ENCODE results near the gene PTPRG. TPM values are rescaled to one million over a fixed set of nuclear protein-coding genes. Genes with fewer than 3 reads are reported as not detected.

Gene PTPRG
- total RNA-seq, 1 experiment from 2014 or later, result 32.1 TPM

DNA sequence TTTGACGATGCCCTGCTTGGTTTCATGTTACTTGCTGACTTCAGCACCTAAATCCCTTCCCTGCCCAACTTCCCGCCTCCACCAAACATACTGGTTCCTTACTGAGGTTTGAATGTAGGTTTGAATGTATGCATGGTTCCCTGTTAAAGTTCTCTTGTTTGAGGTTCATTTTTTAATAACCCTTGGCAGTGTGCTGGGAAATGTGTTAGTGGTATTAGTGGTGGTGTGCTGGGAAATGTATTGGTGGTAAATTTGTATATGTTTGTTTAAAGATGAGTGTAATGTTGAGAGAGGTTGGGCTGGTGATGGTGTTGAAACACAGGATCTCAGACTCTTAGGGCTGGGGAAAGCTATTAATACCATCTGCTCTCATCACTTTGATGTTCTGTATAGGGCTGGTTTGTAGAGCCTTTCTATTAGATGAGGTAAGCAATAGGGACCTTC lies 392.7 kb downstream of the PTPRG start:
- TF ChIP-seq CBX3 (IDR thresholded peaks at IDR 0.05; ENCODE audit: low read depth) (no peak), RAD21 (IDR thresholded peaks at IDR 0.05; ENCODE audit: low read depth) (no peak), SP1 (IDR thresholded peaks at IDR 0.05; ENCODE audit: low read depth) (no peak), JUND (IDR thresholded peaks at IDR 0.05) (no peak), EZH2 (IDR thresholded peaks at IDR 0.05) (no peak), POLR2A (IDR thresholded peaks at IDR 0.05; ENCODE audit: borderline replicate concordance, extremely low read depth, insufficient read depth, insufficient read length) (no peak)
- TF ChIP-seq, protein P1, sequence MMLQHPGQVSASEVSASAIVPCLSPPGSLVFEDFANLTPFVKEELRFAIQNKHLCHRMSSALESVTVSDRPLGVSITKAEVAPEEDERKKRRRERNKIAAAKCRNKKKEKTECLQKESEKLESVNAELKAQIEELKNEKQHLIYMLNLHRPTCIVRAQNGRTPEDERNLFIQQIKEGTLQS (IDR thresholded peaks at IDR 0.05), result no peak
- TF ChIP-seq, protein P2, sequence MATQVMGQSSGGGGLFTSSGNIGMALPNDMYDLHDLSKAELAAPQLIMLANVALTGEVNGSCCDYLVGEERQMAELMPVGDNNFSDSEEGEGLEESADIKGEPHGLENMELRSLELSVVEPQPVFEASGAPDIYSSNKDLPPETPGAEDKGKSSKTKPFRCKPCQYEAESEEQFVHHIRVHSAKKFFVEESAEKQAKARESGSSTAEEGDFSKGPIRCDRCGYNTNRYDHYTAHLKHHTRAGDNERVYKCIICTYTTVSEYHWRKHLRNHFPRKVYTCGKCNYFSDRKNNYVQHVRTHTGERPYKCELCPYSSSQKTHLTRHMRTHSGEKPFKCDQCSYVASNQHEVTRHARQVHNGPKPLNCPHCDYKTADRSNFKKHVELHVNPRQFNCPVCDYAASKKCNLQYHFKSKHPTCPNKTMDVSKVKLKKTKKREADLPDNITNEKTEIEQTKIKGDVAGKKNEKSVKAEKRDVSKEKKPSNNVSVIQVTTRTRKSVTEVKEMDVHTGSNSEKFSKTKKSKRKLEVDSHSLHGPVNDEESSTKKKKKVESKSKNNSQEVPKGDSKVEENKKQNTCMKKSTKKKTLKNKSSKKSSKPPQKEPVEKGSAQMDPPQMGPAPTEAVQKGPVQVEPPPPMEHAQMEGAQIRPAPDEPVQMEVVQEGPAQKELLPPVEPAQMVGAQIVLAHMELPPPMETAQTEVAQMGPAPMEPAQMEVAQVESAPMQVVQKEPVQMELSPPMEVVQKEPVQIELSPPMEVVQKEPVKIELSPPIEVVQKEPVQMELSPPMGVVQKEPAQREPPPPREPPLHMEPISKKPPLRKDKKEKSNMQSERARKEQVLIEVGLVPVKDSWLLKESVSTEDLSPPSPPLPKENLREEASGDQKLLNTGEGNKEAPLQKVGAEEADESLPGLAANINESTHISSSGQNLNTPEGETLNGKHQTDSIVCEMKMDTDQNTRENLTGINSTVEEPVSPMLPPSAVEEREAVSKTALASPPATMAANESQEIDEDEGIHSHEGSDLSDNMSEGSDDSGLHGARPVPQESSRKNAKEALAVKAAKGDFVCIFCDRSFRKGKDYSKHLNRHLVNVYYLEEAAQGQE (IDR thresholded peaks at IDR 0.05; ENCODE audit: low read depth), result no peak
- Histone ChIP-seq H3K4me2 (ENCODE audit: low read length) (no peak overlapping the region), H3K4me3 (replicated peaks in 1 of 2; ENCODE audit: low read depth in 1 of 2, low read length in 2 of 2) (no peak overlapping the region), H4K20me1 (ENCODE audit: insufficient read depth) (no peaks in the 10 kb centered on the region), H3K79me2 (ENCODE audit: insufficient read depth, low read length) (no peaks in the 10 kb centered on the region; the same call in 1 of the 2 replicates), H3K9ac (ENCODE audit: low read length) (no peak overlapping the region), H2AFZ (ENCODE audit: low read depth, low read length, poor library complexity, severe bottlenecking) (no peak overlapping the region), H3K9me2 (ENCODE audit: insufficient read depth) (no peaks in the 10 kb centered on the region), H3K27me3 (ENCODE audit: insufficient read depth, low read length) (no peaks in the 10 kb centered on the region), H3K4me1 (ENCODE audit: control insufficient read depth in 1 of 2, insufficient read depth in 2 of 2, low read length in 2 of 2) (no peaks in the 10 kb centered on the region), H3K36me3 (ENCODE audit: control insufficient read depth in 1 of 2, insufficient read depth in 2 of 2, low read length in 2 of 2) (no peaks in the 10 kb centered on the region), H3K27ac (ENCODE audit: low read depth, low read length) (no peak overlapping the region), H3K9me3 (ENCODE audit: control insufficient read depth in 1 of 2, insufficient read depth in 1 of 2, low read depth in 1 of 2, low read length in 2 of 2) (no peaks in the 10 kb centered on the region)
- POLR2A ChIA-PET, result no interaction called here
- intact Hi-C loops (cut with micrococcal nuclease), result no loop called here
- RAD21 ChIA-PET (ENCODE audit: low non-redundant PET in 1 of 2, low total read pairs in 2 of 2, uncharacterized antibody in 2 of 2, unreplicated experiment in 2 of 2), result no interaction called here
- TSS peak; percentile 26 for BruUV-seq (replicated peaks)
- CTCF ChIA-PET, result no interaction called here
- ATAC-seq (no peak), DNase-seq (ENCODE audit: low read depth, low spot score) (no peak)

DNA sequence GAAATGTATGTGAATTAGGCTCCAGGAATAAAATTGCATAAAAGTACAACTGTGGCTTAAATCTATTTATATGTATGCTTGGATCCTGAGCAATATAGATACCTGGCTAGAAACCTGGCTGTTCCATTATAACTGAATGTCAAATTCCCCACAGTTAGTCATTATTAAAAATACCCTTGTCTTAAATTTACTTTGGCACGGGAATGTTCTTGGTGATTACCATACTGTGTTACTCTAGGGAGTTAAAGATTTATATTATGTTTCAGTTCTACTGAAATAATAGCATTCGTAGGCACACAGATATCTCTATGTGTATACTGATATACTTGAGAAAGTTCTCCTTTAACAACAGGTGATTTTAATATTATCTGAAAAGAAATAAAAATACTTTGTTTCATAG lies 394.1 kb downstream of the PTPRG start:
- ATAC-seq (no peak), DNase-seq (ENCODE audit: low read depth, low spot score) (no peak)
- Histone ChIP-seq H2AFZ (ENCODE audit: low read depth, low read length, poor library complexity, severe bottlenecking) (no peak overlapping the region), H3K4me3 (replicated peaks in 1 of 2; ENCODE audit: low read depth in 1 of 2, low read length in 2 of 2) (no peak overlapping the region), H3K9ac (ENCODE audit: low read length) (no peak overlapping the region), H3K4me1 (ENCODE audit: control insufficient read depth in 1 of 2, insufficient read depth in 2 of 2, low read length in 2 of 2) (no peaks in the 10 kb centered on the region), H3K79me2 (ENCODE audit: insufficient read depth, low read length) (no peaks in the 10 kb centered on the region), H3K36me3 (ENCODE audit: control insufficient read depth in 1 of 2, insufficient read depth in 2 of 2, low read length in 2 of 2) (no peaks in the 10 kb centered on the region), H3K9me2 (ENCODE audit: insufficient read depth) (no peaks in the 10 kb centered on the region), H3K9me3 (ENCODE audit: control insufficient read depth in 1 of 2, insufficient read depth in 1 of 2, low read depth in 1 of 2, low read length in 2 of 2) (no peaks in the 10 kb centered on the region), H3K27ac (ENCODE audit: low read depth, low read length) (no peak overlapping the region), H4K20me1 (ENCODE audit: insufficient read depth) (no peaks in the 10 kb centered on the region), H3K4me2 (ENCODE audit: low read length) (no peak overlapping the region), H3K27me3 (ENCODE audit: insufficient read depth, low read length) (no peaks in the 10 kb centered on the region)
- CTCF ChIA-PET, result no interaction called here
- no TSS peak for BruUV-seq (replicated peaks)
- POLR2A ChIA-PET, result no interaction called here
- intact Hi-C loops (cut with micrococcal nuclease), result no loop called here
- RAD21 ChIA-PET (ENCODE audit: low non-redundant PET in 1 of 2, low total read pairs in 2 of 2, uncharacterized antibody in 2 of 2, unreplicated experiment in 2 of 2), result no interaction called here
- TF ChIP-seq JUND (IDR thresholded peaks at IDR 0.05) (no peak), CBX3 (IDR thresholded peaks at IDR 0.05; ENCODE audit: low read depth) (no peak), SP1 (IDR thresholded peaks at IDR 0.05; ENCODE audit: low read depth) (no peak), EGR1 (IDR thresholded peaks at IDR 0.05; ENCODE audit: low read depth) (no peak), YY1 (IDR thresholded peaks at IDR 0.05; ENCODE audit: extremely low read depth, insufficient replicate concordance, low read depth, low read length) (no peak), TCF7L2 (IDR thresholded peaks at IDR 0.05; ENCODE audit: borderline replicate concordance, extremely low read depth, insufficient read depth, insufficient read length) (no peak), FOSL1 (IDR thresholded peaks at IDR 0.05; ENCODE audit: low read depth) (no peak), ZNF274 (IDR thresholded peaks at IDR 0.05; ENCODE audit: low read depth, low read length) (no peak), EZH2 (IDR thresholded peaks at IDR 0.05) (no peak), SRF (IDR thresholded peaks at IDR 0.05; ENCODE audit: low read depth) (no peak), RAD21 (IDR thresholded peaks at IDR 0.05; ENCODE audit: low read depth) (no peak), CEBPB (IDR thresholded peaks at IDR 0.05; ENCODE audit: low read depth) (no peak)
- TF ChIP-seq, protein P3, sequence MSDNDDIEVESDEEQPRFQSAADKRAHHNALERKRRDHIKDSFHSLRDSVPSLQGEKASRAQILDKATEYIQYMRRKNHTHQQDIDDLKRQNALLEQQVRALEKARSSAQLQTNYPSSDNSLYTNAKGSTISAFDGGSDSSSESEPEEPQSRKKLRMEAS (IDR thresholded peaks at IDR 0.05), result no peak
